ENCODE results near the gene CDH2. TPM values are rescaled to one million over a fixed set of nuclear protein-coding genes. Genes with fewer than 3 reads are reported as not detected.
A peak's percentile ranks its signal among the peaks of the same experiment; 100 is the strongest.

Gene CDH2
- total RNA-seq, 1 donor from 2014 or later: 363 TPM

- H3K9me3 ChIP-seq (ENCODE audit: insufficient read depth, low read depth, low read length): no peaks in the 10 kb centered on the region
- no peaks in the 10 kb centered on the region for H3K27me3 ChIP-seq (ENCODE audit: insufficient read depth, low read length)
- peak; percentile 84 for DNase-seq (ENCODE audit: low read depth)
- Mint-ChIP-seq H3K4me1 (ENCODE audit: low read depth, unreplicated experiment) (peaks cover 29% of the 10 kb centered on the region), H3K4me3 (ENCODE audit: unreplicated experiment) (no peak overlapping the region), H3K27ac (ENCODE audit: unreplicated experiment) (peak overlapping the region; percentile 59), H3K36me3 (ENCODE audit: low read depth, unreplicated experiment) (peaks cover 16% of the 10 kb centered on the region), H3K27me3 (ENCODE audit: low read depth, unreplicated experiment) (no peaks in the 10 kb centered on the region), H3K9me3 (ENCODE audit: unreplicated experiment) (no peaks in the 10 kb centered on the region)
- no peak overlapping the region for H2AFZ ChIP-seq (ENCODE audit: low read depth, low read length)
- H3K4me1 ChIP-seq (ENCODE audit: insufficient read depth, low read length): peaks cover 11% of the 10 kb centered on the region
- peak overlapping the region; percentile 22 for H3K4me2 ChIP-seq (ENCODE audit: low read length)
- peaks cover 48% of the 10 kb centered on the region for H3K36me3 ChIP-seq (ENCODE audit: insufficient read depth, low read length)
- TF ChIP-seq CTCF (IDR thresholded peaks at IDR 0.05; ENCODE audit: insufficient read depth, low read depth, low read length): no peak
- no peak for TF ChIP-seq EZH2 (IDR thresholded peaks at IDR 0.05; ENCODE audit: insufficient read depth, low read length)
- peaks cover 4% of the 10 kb centered on the region for H4K20me1 ChIP-seq (ENCODE audit: insufficient read depth, low read length)
- H3K27ac ChIP-seq (ENCODE audit: low read depth, low read length): peak overlapping the region; percentile 26
- peaks cover 10% of the 10 kb centered on the region for H3K79me2 ChIP-seq (ENCODE audit: insufficient read depth, low read length)
- peak; percentile 9 for FAIRE-seq
- H3K9ac ChIP-seq (ENCODE audit: low read length): no peak overlapping the region
- H3K4me3 ChIP-seq (ENCODE audit: insufficient read depth, low read depth, low read length): no peak overlapping the region
Measured at GRCh38 chr18:27954226-27954625, 222.7 kb downstream of the CDH2 start.

- H4K20me1 ChIP-seq (ENCODE audit: insufficient read depth, low read length): peaks cover 4% of the 10 kb centered on the region
- H3K4me3 Mint-ChIP-seq (ENCODE audit: unreplicated experiment): no peak overlapping the region
- no peak overlapping the region for H3K4me3 ChIP-seq (ENCODE audit: insufficient read depth, low read depth, low read length)
- H3K9me3 ChIP-seq (ENCODE audit: insufficient read depth, low read depth, low read length): no peaks in the 10 kb centered on the region
- H3K27me3 ChIP-seq (ENCODE audit: insufficient read depth, low read length): no peaks in the 10 kb centered on the region
- H3K9ac ChIP-seq (ENCODE audit: low read length): no peak overlapping the region
- H3K79me2 ChIP-seq (ENCODE audit: insufficient read depth, low read length): peaks cover 10% of the 10 kb centered on the region
- TF ChIP-seq CTCF (IDR thresholded peaks at IDR 0.05; ENCODE audit: insufficient read depth, low read depth, low read length) (no peak), EZH2 (IDR thresholded peaks at IDR 0.05; ENCODE audit: insufficient read depth, low read length) (no peak)
- H3K27ac Mint-ChIP-seq (ENCODE audit: unreplicated experiment): no peak overlapping the region
- peaks cover 37% of the 10 kb centered on the region for H3K4me1 Mint-ChIP-seq (ENCODE audit: low read depth, unreplicated experiment)
- H3K4me2 ChIP-seq (ENCODE audit: low read length): no peak overlapping the region
- H2AFZ ChIP-seq (ENCODE audit: low read depth, low read length): no peak overlapping the region
- H3K27ac ChIP-seq (ENCODE audit: low read depth, low read length): no peak overlapping the region
- H3K36me3 Mint-ChIP-seq (ENCODE audit: low read depth, unreplicated experiment): peaks cover 13% of the 10 kb centered on the region
- peaks cover 39% of the 10 kb centered on the region for H3K36me3 ChIP-seq (ENCODE audit: insufficient read depth, low read length)
- no peaks in the 10 kb centered on the region for H3K9me3 Mint-ChIP-seq (ENCODE audit: unreplicated experiment)
- no peak for FAIRE-seq
- no peak for DNase-seq (ENCODE audit: low read depth)
- peaks cover 11% of the 10 kb centered on the region for H3K4me1 ChIP-seq (ENCODE audit: insufficient read depth, low read length)
- H3K27me3 Mint-ChIP-seq (ENCODE audit: low read depth, unreplicated experiment): no peaks in the 10 kb centered on the region
Measured at GRCh38 chr18:27952741-27953140, 224.2 kb downstream of the CDH2 start.

GRCh38 chr18:27950648-27951228 is 226.2 kb downstream of the CDH2 start:
- H3K27ac ChIP-seq (ENCODE audit: low read depth, low read length): no peak overlapping the region
- Mint-ChIP-seq H3K36me3 (ENCODE audit: low read depth, unreplicated experiment) (peaks cover 2% of the 10 kb centered on the region), H3K9me3 (ENCODE audit: unreplicated experiment) (no peaks in the 10 kb centered on the region), H3K4me3 (ENCODE audit: unreplicated experiment) (no peak overlapping the region), H3K4me1 (ENCODE audit: low read depth, unreplicated experiment) (peaks cover 32% of the 10 kb centered on the region), H3K27ac (ENCODE audit: unreplicated experiment) (no peak overlapping the region), H3K27me3 (ENCODE audit: low read depth, unreplicated experiment) (no peaks in the 10 kb centered on the region)
- peaks cover 10% of the 10 kb centered on the region for H3K79me2 ChIP-seq (ENCODE audit: insufficient read depth, low read length)
- DNase-seq (ENCODE audit: low read depth) (no peak), FAIRE-seq (peak; percentile 34)
- no peak overlapping the region for H3K9ac ChIP-seq (ENCODE audit: low read length)
- peaks cover 11% of the 10 kb centered on the region for H3K4me1 ChIP-seq (ENCODE audit: insufficient read depth, low read length)
- no peak overlapping the region for H3K4me2 ChIP-seq (ENCODE audit: low read length)
- TF ChIP-seq CTCF (IDR thresholded peaks at IDR 0.05; ENCODE audit: insufficient read depth, low read depth, low read length): no peak
- TF ChIP-seq EZH2 (IDR thresholded peaks at IDR 0.05; ENCODE audit: insufficient read depth, low read length): no peak
- H3K9me3 ChIP-seq (ENCODE audit: insufficient read depth, low read depth, low read length): no peaks in the 10 kb centered on the region
- no peak overlapping the region for H2AFZ ChIP-seq (ENCODE audit: low read depth, low read length)
- no peak overlapping the region for H3K4me3 ChIP-seq (ENCODE audit: insufficient read depth, low read depth, low read length)
- H3K27me3 ChIP-seq (ENCODE audit: insufficient read depth, low read length): no peaks in the 10 kb centered on the region
- peaks cover 4% of the 10 kb centered on the region for H4K20me1 ChIP-seq (ENCODE audit: insufficient read depth, low read length)
- H3K36me3 ChIP-seq (ENCODE audit: insufficient read depth, low read length): peaks cover 24% of the 10 kb centered on the region
